CD4-positive, alpha-beta T cell (primary cell): Measurements from ENCODE around the gene HLA-DQA2. TPM values are rescaled to one million over a fixed set of nuclear protein-coding genes. Genes with fewer than 3 reads are reported as not detected.
"Not testable (repeated sequence)": the region's sequence is repeated elsewhere in the genome, so short reads cannot be mapped to it uniquely, and the experiment has no call there.

Experiments used
- ATAC-seq: fragments of 200-7000 bp; cut with Tn5 transposase; one replicate; pipeline ENCODE4 v1.10.0; 2022; ENCODE audit warnings: mild to moderate bottlenecking; ENCODE audit not compliant: poor library complexity
- CTCF ChIA-PET: fragments of 350-600 bp; sonication (Branson Sonifier 250); formaldehyde crosslinking; loops from one replicate; lab custom pipeline; 2021; ENCODE audit warnings: antibody characterized with exemption, inconsistent platforms; lab: Charles Lee
- POLR2A ChIA-PET: fragments of 350-600 bp; sonication (Branson Sonifier 250); formaldehyde crosslinking; loops from one replicate; lab custom pipeline; 2021; ENCODE audit warnings: antibody characterized with exemption, inconsistent platforms; lab: Charles Lee
- DNase-seq, 14 experiments: peaks; one replicate each; pipeline ENCODE4 v3.0.0-alpha.2; 2013 to 2020; ENCODE audit warnings: mixed read lengths in 2 of 14
- H3K27ac ChIP-seq, 2 donors: one replicate each; pipeline versions ENCODE4 v1.5.1 to v1.7.0; 2013; ENCODE audit warnings: low read length in 2 of 2, low read depth in 1 of 2, mild to moderate bottlenecking in 1 of 2
- H3K27me3 ChIP-seq, 2 experiments: 1 replicate in 1 of 2; 2 replicates in 1 of 2; pipeline versions ENCODE4 v1.6.1 to v1.7.0; 2013; ENCODE audit warnings: low read length in 2 of 2, control low read depth in 1 of 2, mild to moderate bottlenecking in 1 of 2, moderate library complexity in 1 of 2; ENCODE audit not compliant: insufficient read depth in 2 of 2, control insufficient read depth in 1 of 2
- H3K36me3 ChIP-seq: one replicate; pipeline ENCODE4 v1.6.1; 2013; ENCODE audit warnings: low read length, control low read depth; ENCODE audit not compliant: insufficient read depth
- H3K4me1 ChIP-seq: one replicate; pipeline ENCODE4 v1.6.1; 2013; ENCODE audit warnings: low read length, control low read depth; ENCODE audit not compliant: insufficient read depth
- H3K4me3 ChIP-seq: one replicate; pipeline ENCODE4 v1.5.1; 2013; ENCODE audit warnings: mild to moderate bottlenecking, low read length, moderate library complexity
- H3K9me3 ChIP-seq, 2 experiments: 1 replicate in 1 of 2; 2 replicates in 1 of 2; pipeline versions ENCODE4 v1.6.1 to v1.7.0; 2013; ENCODE audit warnings: low read length in 2 of 2, mild to moderate bottlenecking in 2 of 2, control low read depth in 1 of 2, moderate library complexity in 1 of 2; ENCODE audit not compliant: control insufficient read depth in 1 of 2, insufficient read depth in 1 of 2
- H3K27ac Mint-ChIP-seq: one replicate; pipeline ENCODE4 v1.8.0; 2020; ENCODE audit warnings: mixed read lengths
- H3K27me3 Mint-ChIP-seq: one replicate; pipeline ENCODE4 v1.8.0; 2021; ENCODE audit warnings: mixed read lengths
- H3K36me3 Mint-ChIP-seq: one replicate; pipeline ENCODE4 v1.8.0; 2021; ENCODE audit warnings: low read depth, mixed read lengths
- H3K4me1 Mint-ChIP-seq: one replicate; pipeline ENCODE4 v1.8.0; 2021; ENCODE audit warnings: low read depth, mixed read lengths
- H3K4me3 Mint-ChIP-seq: one replicate; pipeline ENCODE4 v1.8.0; 2020; ENCODE audit warnings: mild to moderate bottlenecking, mixed read lengths
- H3K9me3 Mint-ChIP-seq: one replicate; pipeline ENCODE4 v1.8.0; 2020; ENCODE audit warnings: mixed read lengths
- intact Hi-C, 2 experiments: fragments of 100-400 bp; cut with DNase I in 1 of 2; cut with micrococcal nuclease in 1 of 2; formaldehyde crosslinking; loops; one replicate each; pipeline versions ENCODE4 v1.15.1 to v1.9.0; 2023 to 2025; cut with DNase I, micrococcal nuclease
- total RNA-seq, 174 experiments: library from RNA in 2 of 174; stranded (reverse) in 2 of 174; gene quantifications; one replicate each; pipeline ENCODE4 v1.2.3 and lab custom pipeline; 2021 to 2026
- TF ChIP-seq, protein P1 (sequence below): fragments of 200-600 bp; IDR thresholded peaks from one replicate; pipeline ENCODE4 v1.8.0; 2022; ENCODE audit warnings: antibody characterized with exemption, mild to moderate bottlenecking

Gene HLA-DQA2
- total RNA-seq, 2 experiments from 2014 or later = 0.71 to 1.1 TPM

DNA sequence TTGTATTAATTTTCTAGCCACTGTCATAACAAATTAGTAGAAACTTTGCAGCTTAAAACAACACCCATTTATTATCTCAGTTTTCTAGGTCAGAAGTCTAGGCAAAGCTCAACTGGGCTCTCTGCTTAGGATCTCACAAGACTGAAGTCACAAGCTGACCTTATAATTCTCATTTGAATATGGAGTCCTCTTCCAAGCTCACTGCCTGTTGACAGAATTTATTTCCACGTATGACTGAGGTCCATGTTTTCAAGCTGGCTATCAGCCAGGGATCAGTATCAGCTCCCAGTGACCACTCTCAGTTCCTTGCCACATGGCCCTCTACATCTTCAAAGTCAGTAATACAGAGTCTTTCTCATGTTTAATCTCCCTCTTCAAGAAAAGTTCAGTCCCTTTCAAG, 33.9 kb downstream of the HLA-DQA2 start:
- Histone ChIP-seq H3K4me1 (no peaks in the 10 kb centered on the region), H3K27ac (no peak overlapping the region), H3K9me3 (no peaks in the 10 kb centered on the region), H3K36me3 (no peaks in the 10 kb centered on the region), H3K4me3 (no peak overlapping the region), H3K27me3 (peaks cover 2 to 3% of the 10 kb centered on the region in 2 experiments)
- intact Hi-C loops = no loop called here
- ChIA-PET POLR2A (no interaction called here), CTCF (no interaction called here)
- no peaks in the 10 kb centered on the region for H3K36me3 Mint-ChIP-seq
- no peaks in the 10 kb centered on the region for H3K4me1 Mint-ChIP-seq
- H3K27me3 Mint-ChIP-seq = peaks cover 36% of the 10 kb centered on the region
- no peak overlapping the region for H3K27ac Mint-ChIP-seq
- no peak overlapping the region for H3K4me3 Mint-ChIP-seq
- no peak for DNase-seq
- no peak for ATAC-seq
- TF ChIP-seq, protein P1, sequence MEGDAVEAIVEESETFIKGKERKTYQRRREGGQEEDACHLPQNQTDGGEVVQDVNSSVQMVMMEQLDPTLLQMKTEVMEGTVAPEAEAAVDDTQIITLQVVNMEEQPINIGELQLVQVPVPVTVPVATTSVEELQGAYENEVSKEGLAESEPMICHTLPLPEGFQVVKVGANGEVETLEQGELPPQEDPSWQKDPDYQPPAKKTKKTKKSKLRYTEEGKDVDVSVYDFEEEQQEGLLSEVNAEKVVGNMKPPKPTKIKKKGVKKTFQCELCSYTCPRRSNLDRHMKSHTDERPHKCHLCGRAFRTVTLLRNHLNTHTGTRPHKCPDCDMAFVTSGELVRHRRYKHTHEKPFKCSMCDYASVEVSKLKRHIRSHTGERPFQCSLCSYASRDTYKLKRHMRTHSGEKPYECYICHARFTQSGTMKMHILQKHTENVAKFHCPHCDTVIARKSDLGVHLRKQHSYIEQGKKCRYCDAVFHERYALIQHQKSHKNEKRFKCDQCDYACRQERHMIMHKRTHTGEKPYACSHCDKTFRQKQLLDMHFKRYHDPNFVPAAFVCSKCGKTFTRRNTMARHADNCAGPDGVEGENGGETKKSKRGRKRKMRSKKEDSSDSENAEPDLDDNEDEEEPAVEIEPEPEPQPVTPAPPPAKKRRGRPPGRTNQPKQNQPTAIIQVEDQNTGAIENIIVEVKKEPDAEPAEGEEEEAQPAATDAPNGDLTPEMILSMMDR = no peak
- H3K9me3 Mint-ChIP-seq = no peaks in the 10 kb centered on the region

DNA sequence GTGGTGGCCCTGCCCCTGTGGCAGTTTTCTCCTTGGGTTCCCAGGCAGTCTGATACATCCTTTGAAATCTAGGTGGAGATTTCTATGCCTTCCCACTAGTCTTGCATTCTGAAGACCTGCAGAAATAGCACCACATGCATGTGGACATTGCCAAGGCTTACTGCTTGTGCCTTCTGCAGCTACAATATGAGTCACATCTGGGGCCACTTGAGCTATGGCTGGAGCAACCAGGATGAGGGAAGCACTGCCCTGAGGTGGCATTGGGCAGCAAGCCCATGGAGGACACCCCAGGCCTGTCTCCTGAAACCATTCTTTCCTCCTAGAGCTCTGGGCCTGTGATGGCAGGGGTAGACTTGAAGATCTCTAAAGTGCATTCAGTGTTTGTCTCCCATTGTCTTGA, 37.8 kb downstream of the HLA-DQA2 start:
- intact Hi-C loops = no loop called here
- Mint-ChIP-seq H3K27me3 (peaks cover 37% of the 10 kb centered on the region), H3K4me3 (no peak overlapping the region), H3K9me3 (no peaks in the 10 kb centered on the region), H3K27ac (no peak overlapping the region), H3K36me3 (no peaks in the 10 kb centered on the region), H3K4me1 (no peaks in the 10 kb centered on the region)
- Histone ChIP-seq H3K9me3 (no peaks in the 10 kb centered on the region), H3K4me3 (no peak overlapping the region), H3K27ac (no peak overlapping the region), H3K4me1 (no peaks in the 10 kb centered on the region), H3K27me3 (no peaks in the 10 kb centered on the region), H3K36me3 (no peaks in the 10 kb centered on the region)
- CTCF ChIA-PET = no interaction called here
- DNase-seq = no peak
- TF ChIP-seq, protein P1 = no peak
- POLR2A ChIA-PET = no interaction called here
- no peak for ATAC-seq

DNA sequence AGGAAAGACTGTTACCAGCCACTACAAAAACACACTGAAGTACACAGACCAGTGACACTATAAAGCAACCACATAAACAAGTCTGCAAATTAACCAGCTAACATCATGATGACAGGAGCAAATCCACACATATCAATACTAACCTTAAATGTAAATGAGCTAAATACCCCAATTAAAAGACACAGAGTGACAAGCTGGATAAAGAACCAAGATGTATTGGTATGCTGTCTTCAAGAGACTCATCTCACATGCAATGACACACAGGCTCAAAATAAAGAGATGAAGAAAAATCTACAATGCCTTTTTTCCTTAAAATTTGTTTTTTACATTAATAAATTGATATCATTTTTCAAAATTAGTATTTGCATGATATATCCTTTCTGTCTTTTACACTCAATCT, 41.7 kb downstream of the HLA-DQA2 start:
- ATAC-seq, H3K9me3 ChIP-seq, H3K27ac ChIP-seq, H3K4me3 ChIP-seq, intact Hi-C loops, H3K27ac Mint-ChIP-seq, H3K4me1 ChIP-seq, H3K4me3 Mint-ChIP-seq, H3K9me3 Mint-ChIP-seq, H3K4me1 Mint-ChIP-seq, H3K36me3 ChIP-seq, DNase-seq, CTCF ChIA-PET, H3K36me3 Mint-ChIP-seq, POLR2A ChIA-PET: not testable (repeated sequence)
- H3K27me3 ChIP-seq = peaks cover 0 to 11% of the 10 kb centered on the region in 2 experiments
- peaks cover 51% of the 10 kb centered on the region for H3K27me3 Mint-ChIP-seq
